SK-MEL-5 (cell line): Measurements from ENCODE around the gene LCE2D. TPM values are rescaled to one million over a fixed set of nuclear protein-coding genes. Genes with fewer than 3 reads are reported as not detected.
"Not testable (repeated sequence)": the region's sequence is repeated elsewhere in the genome, so short reads cannot be mapped to it uniquely, and the experiment has no call there.

Experiments
- DNase-seq: peaks from one replicate; pipeline ENCODE4 v3.0.0-alpha.2; 2016; ENCODE audit warnings: low read depth, low spot score
- in situ Hi-C: cut with HindIII; loops from 2 replicates; pipeline ENCODE4 v1.10.0; 2016; ENCODE audit warnings: low sequenced_read_pairs, high pct_unique_total_duplicates, low pct_unique_long_range_greater_than_20kb
- small RNA-seq, 2 experiments: library from RNA; depleted of rRNA; stranded (forward); fragments of <200 nt; gene quantifications; one replicate each; pipeline ENCODE3, GENCODE V24; 2014
- total RNA-seq: library from RNA; depleted of rRNA; stranded (reverse); fragments of >200 nt; shearing (Covaris generic); gene quantifications from 2 replicates; pipeline ENCODE4 v1.2.3, GENCODE V29; 2014; rRNA removed

The LCE2D gene
- total RNA-seq, 1 experiment from 2014 or later, result not detected

GRCh38 chr1:152679459-152679858 lies 16.3 kb downstream of the LCE2D start:
- in situ Hi-C loops, result no loop called here
- DNase-seq, result no peak

- in situ Hi-C loops, result no loop called here
- DNase-seq, result no peak
These were observed 18.4 kb downstream of the LCE2D start for GRCh38 chr1:152681616-152682015.

- no peak for DNase-seq
- in situ Hi-C loops, result no loop called here
These were observed 20.7 kb downstream of the LCE2D start for GRCh38 chr1:152683846-152684245.

GRCh38 chr1:152685823-152686222 lies 22.6 kb downstream of the LCE2D start, which contains the start of gene LCE2B:
TSS of gene LCE2B (plus strand) at chr1:152686123. CDS start at chr1:152686844, 721 bp downstream.
- in situ Hi-C loops, DNase-seq: not testable (repeated sequence)

- peak; percentile 93 for DNase-seq
These were observed 34.8 kb downstream of the LCE2D start, which contains the start of gene LCE2A for GRCh38 chr1:152697701-152698600. TSS of gene LCE2A (plus strand) at chr1:152698345. CDS start at chr1:152698902, 557 bp downstream.

GRCh38 chr1:152699746-152700145 lies 36.6 kb downstream of the LCE2D start:
- DNase-seq, result no peak
- in situ Hi-C loops, result no loop called here

More at GRCh38 chr1:152697701-152698600, 34.8 kb downstream of the LCE2D start, which contains the start of gene LCE2A:
- in situ Hi-C loops, result no loop called here

GRCh38 chr1:152707860-152708259 lies 44.7 kb downstream of the LCE2D start, which contains the start of gene LCE4A:
TSS of gene LCE4A (plus strand) at chr1:152708160. CDS start at chr1:152709076, 916 bp downstream.
- in situ Hi-C loops, result no loop called here
- DNase-seq, result no peak

Small RNAs within 50 kb of the gene (small RNA-seq; reads per million reads assigned to genes)
- 0 reads per million in 2 experiments for gene LCE3A
- 0 reads per million in 2 experiments for gene LCE3B

Other genes with a start within 250 kb of the LCE2D start
- gene CRNN, start 249.1 kb upstream of the LCE2D start, total RNA-seq, result not detected in 2 replicates
- not detected in 2 replicates for gene LCE5A, start 152.6 kb upstream of the LCE2D start, total RNA-seq
- gene CRCT1, start 148.9 kb upstream of the LCE2D start, total RNA-seq, result not detected in 2 replicates
- not detected in 2 replicates for gene LCE3E, start 96.6 kb upstream of the LCE2D start, total RNA-seq
- not detected in 2 replicates for gene LCE3D, start 82.9 kb upstream of the LCE2D start, total RNA-seq
- gene LCE3C, start 63.1 kb upstream of the LCE2D start, total RNA-seq, result not detected in 2 replicates
- gene LCE3B, start 49.6 kb upstream of the LCE2D start, total RNA-seq, result not detected in 2 replicates
- gene LCE3A, start 40.3 kb upstream of the LCE2D start, total RNA-seq, result not detected in 2 replicates
- not detected in 2 replicates for gene LCE2C, start 11.9 kb downstream of the LCE2D start, total RNA-seq
- gene LCE2B, start 22.7 kb downstream of the LCE2D start, total RNA-seq, result not detected in 2 replicates
- gene LCE2A, start 35.0 kb downstream of the LCE2D start, total RNA-seq, result 2.5 and 3.3 TPM in 2 replicates
- gene LCE4A, start 44.8 kb downstream of the LCE2D start, total RNA-seq, result not detected in 2 replicates
- gene KPRP, start 94.6 kb downstream of the LCE2D start, total RNA-seq, result not detected in 2 replicates
- gene LCE1F, start 111.8 kb downstream of the LCE2D start, total RNA-seq, result not detected in 2 replicates
- gene LCE1E, start 122.9 kb downstream of the LCE2D start, total RNA-seq, result not detected in 2 replicates
- gene LCE1D, start 133.3 kb downstream of the LCE2D start, total RNA-seq, result not detected in 2 replicates
- not detected in 2 replicates for gene LCE1C, start 143.3 kb downstream of the LCE2D start, total RNA-seq
- not detected in 2 replicates for gene LCE1B, start 148.6 kb downstream of the LCE2D start, total RNA-seq
- gene LCE1A, start 164.1 kb downstream of the LCE2D start, total RNA-seq, result not detected in 2 replicates
- not detected in 2 replicates for gene LCE6A, start 179.5 kb downstream of the LCE2D start, total RNA-seq
- not detected in 2 replicates for gene LCE7A, start 196.6 kb downstream of the LCE2D start, total RNA-seq
- not detected in 2 replicates for gene SMCP, start 214.9 kb downstream of the LCE2D start, total RNA-seq
- gene IVL, start 245.2 kb downstream of the LCE2D start, total RNA-seq, result not detected in 2 replicates